Measurements from ENCODE around the gene ZNF891.

Gene ZNF891

DNA sequence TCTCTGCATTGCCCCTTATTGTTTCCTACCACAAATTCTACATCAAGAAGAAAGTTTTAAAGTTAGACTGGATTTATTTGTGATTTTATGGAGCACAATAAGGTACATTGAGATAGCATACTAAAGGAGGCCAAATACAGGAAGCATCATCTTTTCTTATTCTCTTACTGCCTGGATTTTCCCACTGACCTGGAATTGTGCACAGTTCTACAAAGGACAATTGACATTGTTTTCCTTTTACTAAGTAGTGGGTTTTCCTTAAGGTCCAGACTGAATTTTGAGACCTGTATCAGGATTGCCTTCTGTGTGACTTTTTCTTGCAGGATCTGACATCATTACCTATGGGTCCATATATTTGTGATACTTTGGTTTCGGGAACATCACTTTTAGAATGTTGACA lies 68.1 kb downstream of the ZNF891 start:
- DNase-seq (ENCODE audit: low spot score), result no peak

DNA sequence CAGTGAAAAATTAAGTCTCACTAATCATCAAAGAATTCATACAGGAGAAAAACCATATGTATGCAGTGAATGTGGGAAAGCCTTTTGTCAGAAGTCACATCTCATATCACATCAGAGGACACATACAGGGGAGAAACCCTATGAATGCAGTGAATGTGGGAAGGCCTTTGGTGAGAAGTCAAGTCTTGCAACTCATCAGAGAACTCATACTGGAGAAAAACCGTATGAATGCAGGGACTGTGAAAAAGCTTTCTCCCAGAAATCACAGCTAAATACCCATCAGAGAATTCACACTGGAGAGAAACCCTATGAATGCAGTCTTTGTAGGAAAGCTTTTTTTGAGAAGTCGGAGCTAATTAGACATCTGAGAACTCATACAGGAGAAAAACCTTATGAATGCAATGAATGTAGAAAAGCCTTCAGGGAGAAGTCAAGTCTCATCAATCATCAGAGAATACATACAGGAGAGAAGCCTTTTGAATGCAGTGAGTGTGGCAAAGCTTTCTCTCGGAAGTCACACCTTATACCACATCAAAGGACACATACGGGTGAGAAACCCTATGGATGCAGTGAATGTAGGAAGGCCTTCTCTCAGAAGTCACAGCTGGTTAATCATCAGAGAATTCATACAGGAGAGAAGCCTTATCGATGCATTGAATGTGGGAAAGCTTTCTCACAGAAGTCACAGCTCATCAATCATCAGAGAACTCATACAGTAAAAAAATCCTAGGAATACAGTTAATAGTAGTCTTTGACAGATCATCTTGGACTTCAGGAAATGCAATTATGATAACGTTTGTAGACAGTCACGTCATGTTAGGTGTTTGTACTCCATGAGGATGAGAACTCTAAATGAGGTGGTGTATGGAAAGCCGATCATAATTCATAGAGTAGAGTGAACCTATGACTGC lies 71.6 kb downstream of the ZNF891 start:
- no peak for DNase-seq (ENCODE audit: low spot score)

DNA sequence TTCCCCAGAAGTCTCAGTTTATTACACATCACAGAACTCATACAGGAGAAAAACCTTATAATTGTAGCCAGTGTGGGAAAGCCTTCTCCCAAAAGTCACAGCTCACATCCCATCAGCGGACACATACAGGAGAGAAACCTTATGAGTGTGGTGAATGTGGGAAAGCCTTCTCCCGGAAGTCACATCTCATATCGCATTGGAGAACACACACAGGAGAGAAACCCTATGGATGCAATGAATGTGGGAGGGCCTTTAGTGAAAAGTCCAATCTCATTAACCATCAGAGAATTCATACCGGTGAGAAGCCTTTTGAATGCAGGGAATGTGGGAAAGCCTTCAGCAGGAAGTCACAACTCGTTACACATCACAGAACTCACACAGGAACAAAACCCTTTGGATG lies 72.6 kb downstream of the ZNF891 start:
- DNase-seq (ENCODE audit: low spot score), result no peak

All from AG08395 (cell line).